ENCODE results near the gene CEP192. TPM values are rescaled to one million over a fixed set of nuclear protein-coding genes. Genes with fewer than 3 reads are reported as not detected.
A peak's percentile ranks its signal among the peaks of the same experiment; 100 is the strongest.
"Not testable (repeated sequence)": the region's sequence is repeated elsewhere in the genome, so short reads cannot be mapped to it uniquely, and the experiment has no call there.

CEP192 gene
- polyA plus RNA-seq, 4 donors = 32.0 to 52.1 (median 37.5) TPM

GRCh38 chr18:12989397-12990122 is 1.6 kb upstream of the CEP192 start:
- no peak for DNase-seq (ENCODE audit: low read depth in 4 of 4, low spot score in 3 of 4)

- DNase-seq (ENCODE audit: low read depth in 4 of 4, low spot score in 3 of 4) = no peak
These were observed 1.1 kb upstream of the CEP192 start for GRCh38 chr18:12990123-12990475.

GRCh38 chr18:12990641-12990966 is 558 bp upstream of the CEP192 start:
- peak in 1 of 4 donors; percentile 32 for DNase-seq (ENCODE audit: low read depth in 4 of 4, low spot score in 3 of 4)

GRCh38 chr18:12991821-12992179 is 638 bp downstream of the CEP192 start:
- DNase-seq (ENCODE audit: low read depth in 4 of 4, low spot score in 3 of 4) = no peak

GRCh38 chr18:12993439-12993838 is 2.3 kb downstream of the CEP192 start:
- DNase-seq (ENCODE audit: low read depth in 4 of 4, low spot score in 3 of 4) = no peak

GRCh38 chr18:12995424-12995823 is 4.3 kb downstream of the CEP192 start:
- no peak for DNase-seq (ENCODE audit: low read depth in 4 of 4, low spot score in 3 of 4)

GRCh38 chr18:12995952-12996477 is 4.9 kb downstream of the CEP192 start:
- DNase-seq (ENCODE audit: low read depth in 4 of 4, low spot score in 3 of 4) = no peak

- no peak for DNase-seq (ENCODE audit: low read depth in 4 of 4, low spot score in 3 of 4)
These were observed 5.6 kb downstream of the CEP192 start for GRCh38 chr18:12996661-12997292.

- not testable (repeated sequence) for DNase-seq (ENCODE audit: low read depth in 4 of 4, low spot score in 3 of 4)
These were observed 6.2 kb downstream of the CEP192 start for GRCh38 chr18:12997330-12997729.

GRCh38 chr18:12998332-12999060 is 7.3 kb downstream of the CEP192 start:
- DNase-seq (ENCODE audit: low read depth in 4 of 4, low spot score in 3 of 4) = no peak

GRCh38 chr18:13003466-13003896 is 12.3 kb downstream of the CEP192 start:
- no peak for DNase-seq (ENCODE audit: low read depth in 4 of 4, low spot score in 3 of 4)

GRCh38 chr18:13004396-13004795 is 13.2 kb downstream of the CEP192 start:
- DNase-seq (ENCODE audit: low read depth in 4 of 4, low spot score in 3 of 4) = no peak

- DNase-seq (ENCODE audit: low read depth in 4 of 4, low spot score in 3 of 4) = no peak
These were observed 14.1 kb downstream of the CEP192 start for GRCh38 chr18:13005289-13005688.

- no peak for DNase-seq (ENCODE audit: low read depth in 4 of 4, low spot score in 3 of 4)
These were observed 15.5 kb downstream of the CEP192 start for GRCh38 chr18:13006531-13007247.

GRCh38 chr18:13007248-13007560 is 16.0 kb downstream of the CEP192 start:
- DNase-seq (ENCODE audit: low read depth in 4 of 4, low spot score in 3 of 4) = no peak

GRCh38 chr18:13011719-13012118 is 20.6 kb downstream of the CEP192 start:
- no peak for DNase-seq (ENCODE audit: low read depth in 4 of 4, low spot score in 3 of 4)

GRCh38 chr18:13014232-13014631 is 23.1 kb downstream of the CEP192 start:
- no peak for DNase-seq (ENCODE audit: low read depth in 4 of 4, low spot score in 3 of 4)

- no peak for DNase-seq (ENCODE audit: low read depth in 4 of 4, low spot score in 3 of 4)
These were observed 23.7 kb downstream of the CEP192 start for GRCh38 chr18:13014818-13015217.

- DNase-seq (ENCODE audit: low read depth in 4 of 4, low spot score in 3 of 4) = no peak
These were observed 26.2 kb downstream of the CEP192 start for GRCh38 chr18:13017247-13017875.

GRCh38 chr18:13018374-13018773 is 27.2 kb downstream of the CEP192 start:
- no peak for DNase-seq (ENCODE audit: low read depth in 4 of 4, low spot score in 3 of 4)

- DNase-seq (ENCODE audit: low read depth in 4 of 4, low spot score in 3 of 4) = no peak
These were observed 28.1 kb downstream of the CEP192 start for GRCh38 chr18:13019301-13019700.
